Fibroblast of gingiva (primary cell): ENCODE data around the gene PTPRN2.

Source experiments
- DNase-seq: peaks from one replicate; pipeline ENCODE4 v3.0.0-alpha.2; 2011; ENCODE audit warnings: low read depth

Gene PTPRN2

GRCh38 chr7:157881048-157881771, 706.4 kb downstream of the PTPRN2 start:
- no peak for DNase-seq

- DNase-seq = no peak
Observed at GRCh38 chr7:157879391-157879790, 708.2 kb downstream of the PTPRN2 start.

- DNase-seq = no peak
Observed at GRCh38 chr7:157877298-157878090, 710.1 kb downstream of the PTPRN2 start.

- no peak for DNase-seq
Observed at GRCh38 chr7:157876469-157877285, 710.9 kb downstream of the PTPRN2 start.

GRCh38 chr7:157875230-157876179, 712.1 kb downstream of the PTPRN2 start:
- no peak for DNase-seq

GRCh38 chr7:157874870-157875229, 712.8 kb downstream of the PTPRN2 start:
- no peak for DNase-seq

- DNase-seq = no peak
Observed at GRCh38 chr7:157874208-157874816, 713.3 kb downstream of the PTPRN2 start.

- DNase-seq = no peak
Observed at GRCh38 chr7:157873664-157874063, 714.0 kb downstream of the PTPRN2 start.

DNA sequence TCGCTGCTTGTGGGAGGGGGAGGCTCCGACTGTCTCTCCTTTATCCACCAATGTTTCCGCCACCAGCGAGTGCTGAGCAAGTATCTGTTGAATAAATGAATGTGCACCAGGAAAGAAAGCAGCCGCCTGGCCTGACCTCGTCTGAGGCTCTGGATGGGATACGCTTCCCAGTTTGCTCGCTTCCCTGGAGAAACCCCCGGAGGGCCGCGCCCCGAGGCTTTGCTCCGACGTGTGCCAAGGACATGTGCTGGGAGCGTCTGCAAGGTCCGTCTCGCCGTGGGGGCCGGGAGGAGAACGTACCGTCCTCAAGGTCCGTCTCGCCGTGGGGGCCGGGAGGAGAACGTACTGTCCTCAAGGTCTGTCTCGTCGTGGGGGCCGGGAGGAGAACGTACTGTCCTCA, 714.4 kb downstream of the PTPRN2 start:
- no peak for DNase-seq

DNA sequence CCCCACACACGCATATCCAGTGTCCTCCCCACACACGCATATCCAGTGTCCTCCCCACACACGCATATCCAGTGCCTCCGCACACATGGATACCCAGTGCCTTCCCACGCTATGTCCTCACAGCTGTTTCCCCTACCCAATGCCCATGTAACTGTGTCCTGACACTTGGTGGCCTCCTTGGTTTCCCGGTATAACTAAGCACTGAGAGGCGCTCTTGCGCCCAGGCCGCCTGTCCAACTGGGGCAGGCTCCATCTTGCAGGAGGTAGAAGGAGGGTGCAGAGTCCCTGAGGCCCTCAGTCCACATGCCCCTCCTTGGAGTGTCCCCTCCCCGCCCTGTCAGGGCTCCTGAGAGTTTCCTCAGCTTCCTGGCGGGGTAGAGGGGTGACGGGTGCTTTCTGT, 715.2 kb downstream of the PTPRN2 start:
- no peak for DNase-seq

- no peak for DNase-seq
Observed at GRCh38 chr7:157871681-157872080, 715.9 kb downstream of the PTPRN2 start.

DNA sequence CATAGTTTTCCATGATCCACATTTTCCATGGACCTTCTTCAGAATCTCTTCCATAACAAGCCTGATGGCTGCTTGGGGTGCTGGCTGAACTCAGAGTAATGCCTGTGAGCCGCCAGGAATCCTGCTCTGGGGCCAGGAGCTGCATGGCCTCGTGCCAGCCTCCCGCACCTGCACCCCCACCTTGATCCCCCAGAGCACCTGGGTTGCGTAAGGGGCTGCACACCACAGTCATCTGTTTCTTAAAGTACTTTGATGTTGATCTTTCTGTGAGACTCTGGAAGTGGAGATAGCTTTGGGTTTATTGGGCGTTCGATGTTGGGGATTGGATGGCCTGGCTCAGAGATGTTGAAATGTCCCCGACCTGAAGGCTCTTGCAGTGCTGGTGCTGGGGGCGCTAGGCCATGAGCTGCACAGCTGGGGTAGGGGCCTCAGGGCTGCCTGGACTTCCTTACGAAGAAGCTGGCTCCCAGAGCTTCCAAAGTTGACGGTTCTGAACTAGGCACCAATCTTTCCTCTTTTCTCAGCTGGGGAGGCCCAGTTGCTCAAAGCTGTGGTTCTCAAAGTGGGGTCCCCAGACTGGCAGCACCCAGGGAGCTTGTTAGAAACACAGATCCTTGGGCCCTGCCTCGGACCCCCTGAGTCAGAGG, 716.9 kb downstream of the PTPRN2 start:
- no peak for DNase-seq

- no peak for DNase-seq
Observed at GRCh38 chr7:157869793-157870192, 717.8 kb downstream of the PTPRN2 start.

DNA sequence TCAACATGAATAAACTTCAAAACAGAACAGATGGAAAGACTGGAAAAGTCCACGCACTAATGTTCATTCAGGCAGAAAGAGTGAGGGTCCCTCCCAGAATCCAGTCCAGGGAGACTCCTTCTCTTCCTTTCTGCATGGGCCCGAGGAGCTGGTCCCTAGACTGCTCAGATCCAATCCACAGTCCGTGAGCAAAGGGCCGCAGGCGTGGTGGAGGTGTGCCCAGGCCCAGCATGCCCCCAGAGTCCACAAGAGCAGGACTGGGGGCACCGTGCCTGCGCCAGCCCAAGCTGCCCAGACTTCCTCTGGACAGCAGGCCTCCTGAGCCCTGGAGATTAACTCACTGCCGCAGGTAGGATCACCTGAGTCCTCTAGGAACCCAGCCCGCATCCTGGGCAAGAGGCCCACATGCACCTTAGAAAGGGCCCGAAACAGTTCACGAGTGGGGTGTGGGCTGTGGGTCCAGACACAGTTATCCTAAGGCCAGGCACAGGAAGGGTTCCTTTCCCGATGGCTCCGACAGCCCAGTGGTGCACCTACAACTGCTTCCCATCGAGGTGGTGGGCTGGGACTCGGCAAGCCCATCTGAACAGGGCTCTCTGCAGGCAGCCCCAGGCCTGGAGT, 719.8 kb downstream of the PTPRN2 start:
- DNase-seq = no peak

- no peak for DNase-seq
Observed at GRCh38 chr7:157866336-157866924, 721.2 kb downstream of the PTPRN2 start.

- no peak for DNase-seq
Observed at GRCh38 chr7:157865351-157866165, 722.1 kb downstream of the PTPRN2 start.

DNA sequence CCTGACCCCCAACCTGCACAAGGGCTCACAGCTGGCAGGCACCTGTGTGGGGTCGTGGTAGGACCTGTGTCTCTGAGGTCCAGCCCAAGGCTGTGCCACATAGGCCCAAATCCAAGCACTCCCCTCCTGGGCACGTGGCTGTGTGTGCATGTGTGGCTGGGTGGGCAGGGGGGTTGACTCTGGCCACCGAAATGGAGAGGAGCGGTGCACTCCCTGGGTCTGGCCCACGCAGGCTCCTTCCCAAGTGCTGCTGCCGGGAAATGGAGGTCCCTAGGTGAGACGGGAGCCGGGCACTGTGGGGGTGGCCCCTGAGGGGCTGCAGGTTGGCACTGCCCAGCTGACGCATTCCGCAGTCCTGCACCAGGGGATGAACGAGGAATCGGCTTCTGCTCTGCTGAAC, 722.7 kb downstream of the PTPRN2 start:
- no peak for DNase-seq

DNA sequence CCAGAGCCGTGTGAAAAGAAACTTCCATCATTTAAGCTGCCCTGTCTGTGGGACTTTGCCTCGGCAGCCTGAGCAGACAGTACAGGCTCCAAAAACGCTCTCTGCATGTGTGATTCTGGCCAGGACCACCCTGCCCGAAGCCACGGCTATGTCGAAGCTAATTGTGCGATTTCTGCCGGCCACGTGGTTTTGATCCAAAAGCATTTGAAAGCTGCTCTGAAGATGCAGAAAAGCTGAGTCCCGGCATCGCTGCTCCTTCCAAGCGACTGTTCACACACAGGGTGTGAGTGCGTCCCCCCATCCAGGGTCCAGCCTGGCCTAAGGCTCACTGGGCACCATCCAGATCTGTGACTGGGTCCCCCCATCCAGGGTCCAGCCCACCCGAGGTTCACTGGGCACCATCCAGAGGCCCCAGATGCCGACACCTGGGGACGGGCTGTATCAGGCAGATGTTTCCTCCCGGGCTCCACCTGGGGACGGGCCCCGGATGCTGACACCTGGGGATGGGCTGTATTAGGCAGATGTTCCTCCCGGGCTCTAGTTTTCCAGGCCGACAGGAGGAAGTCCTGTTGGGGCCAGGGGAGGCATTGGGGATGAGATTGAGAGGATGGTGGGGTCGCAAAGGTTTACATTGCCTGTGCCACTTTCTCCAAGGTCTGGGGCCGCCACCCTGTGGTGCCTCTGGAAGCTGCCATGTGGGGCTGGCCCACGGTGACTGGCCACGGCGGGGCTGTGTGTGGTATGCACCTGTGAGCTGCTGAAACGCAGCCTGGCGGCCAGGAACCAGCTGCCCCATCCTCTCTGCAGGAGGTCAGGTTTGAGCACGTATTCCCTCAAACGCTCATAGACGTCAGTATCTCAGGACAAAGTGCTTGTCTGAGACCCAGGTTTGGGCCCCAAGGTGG, 723.5 kb downstream of the PTPRN2 start:
- DNase-seq = no peak
